ENCODE results near the gene RNASEH2B. TPM values are rescaled to one million over a fixed set of nuclear protein-coding genes. Genes with fewer than 3 reads are reported as not detected.

The RNASEH2B gene
- total and polyA plus RNA-seq, 4 donors = 31.2 to 97.4 (median 48.2) TPM

- Histone ChIP-seq H3K4me1 (ENCODE audit: control insufficient read depth, insufficient read depth, low read length) (no peaks in the 10 kb centered on the region), H3K36me3 (ENCODE audit: control insufficient read depth, insufficient read depth, low read length) (no peaks in the 10 kb centered on the region), H3K4me3 (ENCODE audit: low read depth, low read length) (no peak overlapping the region), H3K9me3 (ENCODE audit: control insufficient read depth, insufficient read depth, low read length) (no peaks in the 10 kb centered on the region), H3K27ac (ENCODE audit: low read depth, low read length) (no peak overlapping the region), H3K27me3 (ENCODE audit: control insufficient read depth, insufficient read depth, low read length) (no peaks in the 10 kb centered on the region)
- 100% methylated on average over 2 of the region's 4 CpGs for WGBS (ENCODE audit: insufficient coverage)
- no peak for DNase-seq (ENCODE audit: low read depth in 4 of 6, low spot score in 6 of 6)
These were observed 72.1 kb downstream of the RNASEH2B start for GRCh38 chr13:50981686-50982085.

- Histone ChIP-seq H3K27me3 (ENCODE audit: control insufficient read depth, insufficient read depth, low read length) (no peaks in the 10 kb centered on the region), H3K36me3 (ENCODE audit: control insufficient read depth, insufficient read depth, low read length) (no peaks in the 10 kb centered on the region)
- WGBS (ENCODE audit: insufficient coverage) = 0% methylated on average over 1 of the region's 6 CpGs
These were observed 79.9 kb downstream of the RNASEH2B start for GRCh38 chr13:50989476-50989875.

GRCh38 chr13:50990065-50990817 is 80.7 kb downstream of the RNASEH2B start:
- peak in 2 of 6 donors; percentile 67 to 87 for DNase-seq (ENCODE audit: low read depth in 4 of 6, low spot score in 6 of 6)
- Histone ChIP-seq H3K9me3 (ENCODE audit: control insufficient read depth, insufficient read depth, low read length) (no peaks in the 10 kb centered on the region), H3K4me3 (ENCODE audit: low read depth, low read length) (no peak overlapping the region), H3K27ac (ENCODE audit: low read depth, low read length) (peak overlapping the region; percentile 67), H3K4me1 (ENCODE audit: control insufficient read depth, insufficient read depth, low read length) (peaks cover 31% of the 10 kb centered on the region), H3K36me3 (ENCODE audit: control insufficient read depth, insufficient read depth, low read length) (no peaks in the 10 kb centered on the region), H3K27me3 (ENCODE audit: control insufficient read depth, insufficient read depth, low read length) (no peaks in the 10 kb centered on the region)
- WGBS (ENCODE audit: insufficient coverage) = 38% methylated on average over 4 of the region's 11 CpGs

More at GRCh38 chr13:50989476-50989875, 79.9 kb downstream of the RNASEH2B start:
- Histone ChIP-seq H3K9me3 (ENCODE audit: control insufficient read depth, insufficient read depth, low read length) (no peaks in the 10 kb centered on the region), H3K4me3 (ENCODE audit: low read depth, low read length) (no peak overlapping the region), H3K4me1 (ENCODE audit: control insufficient read depth, insufficient read depth, low read length) (peaks cover 26% of the 10 kb centered on the region), H3K27ac (ENCODE audit: low read depth, low read length) (no peak overlapping the region)
- peak in 2 of 6 donors; percentile 62 to 73 for DNase-seq (ENCODE audit: low read depth in 4 of 6, low spot score in 6 of 6)

- 17% methylated on average over 10 of the region's 22 CpGs for WGBS (ENCODE audit: insufficient coverage)
- Histone ChIP-seq H3K4me3 (ENCODE audit: low read depth, low read length) (peak overlapping the region; percentile 12), H3K27ac (ENCODE audit: low read depth, low read length) (peak overlapping the region; percentile 67), H3K4me1 (ENCODE audit: control insufficient read depth, insufficient read depth, low read length) (peaks cover 31% of the 10 kb centered on the region), H3K9me3 (ENCODE audit: control insufficient read depth, insufficient read depth, low read length) (no peaks in the 10 kb centered on the region), H3K36me3 (ENCODE audit: control insufficient read depth, insufficient read depth, low read length) (no peaks in the 10 kb centered on the region), H3K27me3 (ENCODE audit: control insufficient read depth, insufficient read depth, low read length) (peaks cover 2% of the 10 kb centered on the region)
- peak in 3 of 6 donors; percentile 54 to 91 (median 90) for DNase-seq (ENCODE audit: low read depth in 4 of 6, low spot score in 6 of 6)
These were observed 81.4 kb downstream of the RNASEH2B start for GRCh38 chr13:50990818-50991506.

- Histone ChIP-seq H3K36me3 (ENCODE audit: control insufficient read depth, insufficient read depth, low read length) (no peaks in the 10 kb centered on the region), H3K4me3 (ENCODE audit: low read depth, low read length) (no peak overlapping the region), H3K9me3 (ENCODE audit: control insufficient read depth, insufficient read depth, low read length) (no peaks in the 10 kb centered on the region), H3K4me1 (ENCODE audit: control insufficient read depth, insufficient read depth, low read length) (peaks cover 31% of the 10 kb centered on the region), H3K27ac (ENCODE audit: low read depth, low read length) (peak overlapping the region; percentile 67), H3K27me3 (ENCODE audit: control insufficient read depth, insufficient read depth, low read length) (peaks cover 2% of the 10 kb centered on the region)
- 74% methylated on average over 4 of the region's 6 CpGs for WGBS (ENCODE audit: insufficient coverage)
- peak in 2 of 6 donors; percentile 57 to 68 for DNase-seq (ENCODE audit: low read depth in 4 of 6, low spot score in 6 of 6)
These were observed 82.3 kb downstream of the RNASEH2B start for GRCh38 chr13:50991579-50992521.

GRCh38 chr13:50993371-50993770 is 83.8 kb downstream of the RNASEH2B start:
- no peak for DNase-seq (ENCODE audit: low read depth in 4 of 6, low spot score in 6 of 6)
- 100% methylated on average over 1 of the region's 2 CpGs for WGBS (ENCODE audit: insufficient coverage)

GRCh38 chr13:50993934-50994333 is 84.3 kb downstream of the RNASEH2B start:
- peak in 2 of 6 donors; percentile 38 to 62 for DNase-seq (ENCODE audit: low read depth in 4 of 6, low spot score in 6 of 6)
- 50% methylated on average over 1 of the region's 3 CpGs for WGBS (ENCODE audit: insufficient coverage)
- peaks cover 31% of the 10 kb centered on the region for H3K4me1 ChIP-seq (ENCODE audit: control insufficient read depth, insufficient read depth, low read length)
- H3K27me3 ChIP-seq (ENCODE audit: control insufficient read depth, insufficient read depth, low read length) = peaks cover 4% of the 10 kb centered on the region
- H3K36me3 ChIP-seq (ENCODE audit: control insufficient read depth, insufficient read depth, low read length) = no peaks in the 10 kb centered on the region
- H3K4me3 ChIP-seq (ENCODE audit: low read depth, low read length) = no peak overlapping the region
- no peaks in the 10 kb centered on the region for H3K9me3 ChIP-seq (ENCODE audit: control insufficient read depth, insufficient read depth, low read length)
- no peak overlapping the region for H3K27ac ChIP-seq (ENCODE audit: low read depth, low read length)

More at GRCh38 chr13:50993371-50993770, 83.8 kb downstream of the RNASEH2B start:
- Histone ChIP-seq H3K27me3 (ENCODE audit: control insufficient read depth, insufficient read depth, low read length) (peaks cover 4% of the 10 kb centered on the region), H3K4me3 (ENCODE audit: low read depth, low read length) (no peak overlapping the region), H3K9me3 (ENCODE audit: control insufficient read depth, insufficient read depth, low read length) (no peaks in the 10 kb centered on the region), H3K36me3 (ENCODE audit: control insufficient read depth, insufficient read depth, low read length) (no peaks in the 10 kb centered on the region), H3K4me1 (ENCODE audit: control insufficient read depth, insufficient read depth, low read length) (peaks cover 31% of the 10 kb centered on the region), H3K27ac (ENCODE audit: low read depth, low read length) (no peak overlapping the region)

GRCh38 chr13:50994651-50995050 is 85.1 kb downstream of the RNASEH2B start:
- Histone ChIP-seq H3K4me1 (ENCODE audit: control insufficient read depth, insufficient read depth, low read length) (peaks cover 31% of the 10 kb centered on the region), H3K4me3 (ENCODE audit: low read depth, low read length) (no peak overlapping the region), H3K9me3 (ENCODE audit: control insufficient read depth, insufficient read depth, low read length) (no peaks in the 10 kb centered on the region), H3K36me3 (ENCODE audit: control insufficient read depth, insufficient read depth, low read length) (no peaks in the 10 kb centered on the region), H3K27ac (ENCODE audit: low read depth, low read length) (no peak overlapping the region), H3K27me3 (ENCODE audit: control insufficient read depth, insufficient read depth, low read length) (peaks cover 4% of the 10 kb centered on the region)
- no peak for DNase-seq (ENCODE audit: low read depth in 4 of 6, low spot score in 6 of 6)
- WGBS (ENCODE audit: insufficient coverage) = 29% methylated on average over 8 of the region's 9 CpGs

GRCh38 chr13:50995854-50996253 is 86.3 kb downstream of the RNASEH2B start:
- H3K4me3 ChIP-seq (ENCODE audit: low read depth, low read length) = no peak overlapping the region
- 100% methylated on average over 1 of the region's 4 CpGs for WGBS (ENCODE audit: insufficient coverage)
- peaks cover 35% of the 10 kb centered on the region for H3K4me1 ChIP-seq (ENCODE audit: control insufficient read depth, insufficient read depth, low read length)
- peaks cover 4% of the 10 kb centered on the region for H3K27me3 ChIP-seq (ENCODE audit: control insufficient read depth, insufficient read depth, low read length)
- H3K36me3 ChIP-seq (ENCODE audit: control insufficient read depth, insufficient read depth, low read length) = no peaks in the 10 kb centered on the region
- no peak overlapping the region for H3K27ac ChIP-seq (ENCODE audit: low read depth, low read length)
- DNase-seq (ENCODE audit: low read depth in 4 of 6, low spot score in 6 of 6) = no peak
- H3K9me3 ChIP-seq (ENCODE audit: control insufficient read depth, insufficient read depth, low read length) = no peaks in the 10 kb centered on the region
